Activated T-helper 1 cell treated with Interleukin-2 at 50 U/mL for 16 hours (primary cell): Measurements from ENCODE around the gene DPEP2.
A peak's percentile ranks its signal among the peaks of the same experiment; 100 is the strongest.
"Not testable (repeated sequence)": the region's sequence is repeated elsewhere in the genome, so short reads cannot be mapped to it uniquely, and the experiment has no call there.

Experiments used
- DNase-seq: peaks from one replicate; pipeline ENCODE4 v3.0.0-alpha.2; 2020; ENCODE audit warnings: low read depth

DPEP2 gene

GRCh38 chr16:67998779-67999688 lies at the start of gene DPEP2:
DPEP2 (minus strand) TSS chr16:67999484; CDS start chr16:67993212, 6,272 bp downstream.
- DNase-seq: peak; percentile 37

GRCh38 chr16:68047987-68048386 lies 48.7 kb upstream of the DPEP2 start:
- no peak for DNase-seq

- DNase-seq: no peak
Observed at GRCh38 chr16:68046106-68046505, 46.8 kb upstream of the DPEP2 start.

- no peak for DNase-seq
Observed at GRCh38 chr16:68041783-68042182, 42.5 kb upstream of the DPEP2 start.

- peak; percentile 81 for DNase-seq
Observed at GRCh38 chr16:68040506-68041288, 41.4 kb upstream of the DPEP2 start.

GRCh38 chr16:68037841-68038597 lies 38.7 kb upstream of the DPEP2 start:
- no peak for DNase-seq

GRCh38 chr16:68035227-68035626 lies 35.9 kb upstream of the DPEP2 start:
- DNase-seq: no peak

- no peak for DNase-seq
Observed at GRCh38 chr16:68033101-68033500, 33.8 kb upstream of the DPEP2 start.

- no peak for DNase-seq
Observed at GRCh38 chr16:68031951-68032350, 32.7 kb upstream of the DPEP2 start.

- DNase-seq: not testable (repeated sequence)
Observed at GRCh38 chr16:68030108-68030507, 30.8 kb upstream of the DPEP2 start.

- no peak for DNase-seq
Observed at GRCh38 chr16:68028996-68029395, 29.7 kb upstream of the DPEP2 start.

GRCh38 chr16:68022728-68023537 lies 23.6 kb upstream of the DPEP2 start, which contains the start of the genes DDX28 and DUS2:
DDX28 (minus strand) TSS chr16:68023232; CDS start chr16:68023202, 30 bp downstream.
DUS2 (plus strand) TSS chr16:68023284; CDS start chr16:68038024, 14,740 bp downstream.
- peak; percentile 91 for DNase-seq

GRCh38 chr16:68022278-68022727 lies 23.0 kb upstream of the DPEP2 start:
- no peak for DNase-seq

GRCh38 chr16:68021490-68021889 lies 22.2 kb upstream of the DPEP2 start:
- DNase-seq: no peak

- DNase-seq: no peak
Observed at GRCh38 chr16:68019167-68019680, 19.9 kb upstream of the DPEP2 start.

- DNase-seq: no peak
Observed at GRCh38 chr16:68015681-68016080, 16.4 kb upstream of the DPEP2 start, which contains the start of gene DPEP2NB. DPEP2NB (minus strand) TSS chr16:68015911; CDS start chr16:68015770, 141 bp downstream.

- DNase-seq: no peak
Observed at GRCh38 chr16:68013440-68013839, 14.2 kb upstream of the DPEP2 start.

GRCh38 chr16:68009872-68010271 lies 10.6 kb upstream of the DPEP2 start:
- not testable (repeated sequence) for DNase-seq

GRCh38 chr16:68009157-68009735 lies 10.0 kb upstream of the DPEP2 start:
- no peak for DNase-seq

- DNase-seq: peak; percentile 41
Observed at GRCh38 chr16:68005786-68006286, 6.6 kb upstream of the DPEP2 start.
